Fibroblast of lung (primary cell): ENCODE results near the gene SLC34A1. TPM values are rescaled to one million over a fixed set of nuclear protein-coding genes. Genes with fewer than 3 reads are reported as not detected.

Experiments
- DNase-seq, 2 donors: peaks; one replicate each; pipeline versions ENCODE4 v3.0.0 to v3.0.0-alpha.2; 2010; ENCODE audit warnings: low read depth in 2 of 2
- H2AFZ ChIP-seq: 2 replicates; pipeline ENCODE4 v1.5.1; 2012; ENCODE audit warnings: low read length, control low read depth, inconsistent platforms
- H3K27ac ChIP-seq: 2 replicates; pipeline ENCODE4 v1.5.1; 2011; ENCODE audit warnings: low read length, control low read depth; ENCODE audit not compliant: insufficient read depth
- H3K27me3 ChIP-seq: 2 replicates; pipeline ENCODE4 v1.5.1; 2011; ENCODE audit warnings: mild to moderate bottlenecking, low read length; ENCODE audit not compliant: control insufficient read depth, insufficient read depth
- H3K36me3 ChIP-seq: 2 replicates; pipeline ENCODE4 v1.5.1; 2011; ENCODE audit warnings: low read length; ENCODE audit not compliant: control insufficient read depth, insufficient read depth
- H3K4me1 ChIP-seq: 2 replicates; pipeline ENCODE4 v1.5.1; 2011; ENCODE audit warnings: low read length; ENCODE audit not compliant: control insufficient read depth, insufficient read depth; ENCODE audit errors: extremely low read depth
- H3K4me2 ChIP-seq: 2 replicates; pipeline ENCODE4 v1.5.1; 2011; ENCODE audit warnings: low read length, control low read depth; ENCODE audit not compliant: insufficient read depth; ENCODE audit errors: extremely low read depth
- H3K4me3 ChIP-seq, 4 experiments: fragments of 200-600 bp in 1 of 4; sonication (generic) in 1 of 4; replicated peaks in 1 of 4; 2 replicates each; pipeline ENCODE4 v1.5.1; 2011 to 2016; ENCODE audit warnings: low read length in 4 of 4, low read depth in 3 of 4, mild to moderate bottlenecking in 3 of 4, control low read depth in 2 of 4, inconsistent platforms in 1 of 4, mixed read lengths in 1 of 4; ENCODE audit not compliant: insufficient read depth in 1 of 4; ENCODE audit errors: control extremely low read depth in 1 of 4
- H3K79me2 ChIP-seq: 2 replicates; pipeline ENCODE4 v1.5.1; 2012; ENCODE audit warnings: mild to moderate bottlenecking, low read length, inconsistent platforms; ENCODE audit not compliant: control insufficient read depth, insufficient read depth
- H3K9ac ChIP-seq: 2 replicates; pipeline ENCODE4 v1.5.1; 2011; ENCODE audit warnings: mild to moderate bottlenecking, low read length, control low read depth; ENCODE audit not compliant: insufficient read depth
- H3K9me3 ChIP-seq: 2 replicates; pipeline ENCODE4 v1.5.1; 2012; ENCODE audit warnings: low read depth, low read length; ENCODE audit not compliant: control insufficient read depth, insufficient read depth
- H4K20me1 ChIP-seq: 2 replicates; pipeline ENCODE4 v1.5.1; 2011; ENCODE audit warnings: low read length; ENCODE audit not compliant: control insufficient read depth, insufficient read depth; ENCODE audit errors: extremely low read depth
- EZH2 ChIP-seq: IDR thresholded peaks from 2 replicates; pipeline ENCODE4 v1.5.1; 2012; ENCODE audit warnings: low read length, control low read depth, mild to moderate bottlenecking; ENCODE audit errors: missing control alignments
- polyA plus RNA-seq, 2 donors: library from polyadenylated mRNA; depleted of rRNA in 1 of 2; stranded (reverse) in 1 of 2; unstranded in 1 of 2; fragments of >200 nt; gene quantifications; 2 replicates each; pipeline ENCODE4 v1.2.1, GENCODE V29; 2011 to 2012; ENCODE audit warnings: missing spikeins in 1 of 2
- total RNA-seq: library from RNA; depleted of rRNA; stranded (reverse); fragments of >200 nt; gene quantifications from 2 replicates; pipeline ENCODE4 v1.2.1, GENCODE V29; 2014
- TF ChIP-seq, protein P1 (sequence below), 2 donors: IDR thresholded peaks in 1 of 2; conservative IDR thresholded peaks in 1 of 2; 1 replicate in 1 of 2; 2 replicates in 1 of 2; pipeline ENCODE4 v1.5.1; 2011 to 2012; ENCODE audit warnings: low read length in 2 of 2, control low read depth in 1 of 2, inconsistent platforms in 1 of 2, low read depth in 1 of 2, mild to moderate bottlenecking in 1 of 2

The SLC34A1 gene
- total and polyA plus RNA-seq, 2 donors (not counting 1 experiment from before 2014, with no cell fraction given): not detected

DNA sequence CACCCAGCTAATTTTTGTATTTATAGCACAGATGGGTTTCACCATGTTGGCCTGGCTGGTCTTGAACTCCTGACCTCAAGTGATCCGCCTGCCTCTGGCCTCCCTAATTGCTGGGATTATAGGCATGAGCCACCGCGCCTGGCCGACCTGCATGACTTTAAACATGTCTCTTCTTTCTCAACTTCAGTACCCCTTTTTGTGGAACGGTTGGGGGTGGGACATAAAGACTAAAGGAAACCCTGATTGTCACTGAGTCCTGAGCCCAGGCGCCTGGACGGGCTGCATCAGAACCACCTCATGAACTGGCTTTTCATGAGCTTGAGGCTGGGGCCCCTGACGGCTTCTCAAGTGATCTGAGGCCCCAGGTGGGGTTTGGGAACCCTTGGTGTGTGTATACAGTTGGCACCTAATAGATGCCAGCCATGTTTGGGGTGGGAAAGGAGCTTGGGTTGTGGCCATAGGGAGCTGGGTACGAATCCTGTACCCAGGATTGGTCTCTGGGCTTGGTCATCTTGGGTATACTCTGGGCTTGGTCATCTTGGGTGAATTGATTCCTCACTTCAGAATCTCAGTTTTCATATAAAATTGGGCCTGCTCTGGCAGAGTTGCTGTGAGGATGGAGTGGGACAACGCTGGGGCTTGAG, 44.5 kb downstream of the SLC34A1 start:
- no peak overlapping the region for H3K4me2 ChIP-seq
- no peak overlapping the region for H3K9ac ChIP-seq

DNA sequence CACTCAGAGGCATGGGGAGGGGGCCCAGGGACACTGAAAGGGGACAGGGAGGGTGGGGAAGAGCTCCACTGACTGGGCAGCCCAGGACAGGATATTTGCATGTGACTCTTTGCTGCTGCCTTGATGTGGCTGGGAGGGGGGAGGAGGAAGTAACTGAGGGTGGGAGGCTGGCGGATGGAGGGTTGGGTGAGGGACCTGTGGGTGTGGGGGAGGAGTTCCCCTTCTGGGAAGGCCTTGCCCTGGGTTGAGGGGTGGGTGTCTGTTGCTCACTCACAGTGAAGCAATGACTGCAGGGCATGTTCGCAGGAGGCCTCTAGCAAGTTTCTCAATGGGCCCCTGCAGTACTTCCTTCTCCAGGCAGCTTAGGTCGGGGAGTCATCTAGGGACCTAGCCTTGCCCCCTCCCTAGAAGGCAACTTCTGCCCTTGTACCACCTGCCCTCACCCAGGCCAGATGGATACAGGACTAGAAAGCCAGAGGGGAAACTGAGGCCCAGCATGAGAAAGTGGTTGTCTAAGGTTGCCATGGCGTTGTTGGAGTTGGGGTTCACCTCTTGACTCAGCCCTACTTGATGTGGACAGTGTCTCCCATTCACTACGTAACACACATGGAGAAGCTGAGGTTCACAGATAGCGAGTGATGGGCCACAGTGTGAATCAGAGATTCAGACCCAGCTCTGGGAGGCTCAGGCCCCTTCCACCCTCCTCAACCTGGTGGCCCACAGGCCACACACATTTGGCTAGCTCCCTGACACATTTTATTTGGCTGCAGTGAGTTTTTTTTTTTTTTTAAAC, 45.2 kb downstream of the SLC34A1 start:
- TF ChIP-seq, protein P1, sequence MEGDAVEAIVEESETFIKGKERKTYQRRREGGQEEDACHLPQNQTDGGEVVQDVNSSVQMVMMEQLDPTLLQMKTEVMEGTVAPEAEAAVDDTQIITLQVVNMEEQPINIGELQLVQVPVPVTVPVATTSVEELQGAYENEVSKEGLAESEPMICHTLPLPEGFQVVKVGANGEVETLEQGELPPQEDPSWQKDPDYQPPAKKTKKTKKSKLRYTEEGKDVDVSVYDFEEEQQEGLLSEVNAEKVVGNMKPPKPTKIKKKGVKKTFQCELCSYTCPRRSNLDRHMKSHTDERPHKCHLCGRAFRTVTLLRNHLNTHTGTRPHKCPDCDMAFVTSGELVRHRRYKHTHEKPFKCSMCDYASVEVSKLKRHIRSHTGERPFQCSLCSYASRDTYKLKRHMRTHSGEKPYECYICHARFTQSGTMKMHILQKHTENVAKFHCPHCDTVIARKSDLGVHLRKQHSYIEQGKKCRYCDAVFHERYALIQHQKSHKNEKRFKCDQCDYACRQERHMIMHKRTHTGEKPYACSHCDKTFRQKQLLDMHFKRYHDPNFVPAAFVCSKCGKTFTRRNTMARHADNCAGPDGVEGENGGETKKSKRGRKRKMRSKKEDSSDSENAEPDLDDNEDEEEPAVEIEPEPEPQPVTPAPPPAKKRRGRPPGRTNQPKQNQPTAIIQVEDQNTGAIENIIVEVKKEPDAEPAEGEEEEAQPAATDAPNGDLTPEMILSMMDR (conservative IDR thresholded peaks at IDR 0.05 in 1 of 2, IDR thresholded peaks at IDR 0.05 in 1 of 2; ENCODE audit: low read depth in 1 of 2, low read length in 2 of 2): no peak
- TF ChIP-seq EZH2: no peak

More for the DNA sequence above, 44.5 kb downstream of the SLC34A1 start:
- Histone ChIP-seq H3K79me2 (peaks cover 21% of the 10 kb centered on the region), H3K4me1 (peaks cover 12% of the 10 kb centered on the region), H3K27me3 (no peaks in the 10 kb centered on the region), H3K27ac (no peak overlapping the region), H4K20me1 (no peaks in the 10 kb centered on the region), H2AFZ (no peak overlapping the region), H3K4me3 (no peak overlapping the region), H3K36me3 (peaks cover 21% of the 10 kb centered on the region), H3K9me3 (no peaks in the 10 kb centered on the region)
- no peak for DNase-seq
- TF ChIP-seq, protein P1 (conservative IDR thresholded peaks at IDR 0.05 in 1 of 2, IDR thresholded peaks at IDR 0.05 in 1 of 2; ENCODE audit: low read depth in 1 of 2, low read length in 2 of 2): no peak
- TF ChIP-seq EZH2: no peak

DNA sequence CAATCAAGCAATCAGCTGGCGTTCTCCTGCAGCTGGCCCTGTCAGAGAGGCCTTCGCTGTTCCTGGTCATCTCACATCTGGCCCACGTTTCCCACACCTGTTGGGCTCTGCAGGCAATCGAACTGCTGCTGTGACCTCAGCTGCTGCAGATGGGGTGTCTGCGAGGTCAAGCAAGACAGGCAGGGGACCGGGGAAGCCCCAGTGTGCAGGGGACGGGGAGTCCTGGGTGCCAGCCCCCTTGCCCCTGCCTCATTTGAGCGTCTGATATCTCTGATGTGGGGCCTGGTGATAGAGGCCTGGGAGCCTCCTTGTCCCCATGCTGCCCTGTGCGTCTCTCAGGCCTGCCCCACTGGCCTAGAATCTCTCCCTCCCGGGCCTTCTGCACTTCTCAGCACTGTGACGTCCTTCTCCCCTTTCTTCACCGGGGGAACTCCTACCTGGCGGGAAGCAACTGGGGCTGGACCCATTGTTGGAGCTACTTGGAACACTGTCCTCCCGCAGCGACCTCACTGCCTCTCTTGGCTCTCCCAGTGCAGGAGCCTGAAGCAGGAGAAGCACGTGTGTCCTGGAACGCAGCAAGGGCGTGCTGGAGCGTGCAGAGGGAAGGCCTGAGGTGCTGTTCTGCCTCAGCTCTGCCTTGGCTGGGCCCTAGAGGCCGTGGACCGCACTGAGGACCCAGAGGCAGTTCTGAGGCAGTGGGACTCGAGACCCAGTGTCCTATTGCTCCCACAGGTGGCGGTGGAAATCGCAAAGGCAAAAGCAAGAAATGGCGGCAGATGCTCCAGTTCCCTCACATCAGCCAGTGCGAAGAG, 46.1 kb downstream of the SLC34A1 start:
- Histone ChIP-seq H3K4me2 (no peak overlapping the region), H3K9me3 (no peaks in the 10 kb centered on the region), H3K4me3 (no peak overlapping the region), H3K4me1 (peaks cover 12% of the 10 kb centered on the region), H3K27me3 (no peaks in the 10 kb centered on the region), H3K9ac (no peak overlapping the region), H3K36me3 (peaks cover 29% of the 10 kb centered on the region), H2AFZ (no peak overlapping the region), H4K20me1 (no peaks in the 10 kb centered on the region), H3K27ac (no peak overlapping the region), H3K79me2 (peaks cover 21% of the 10 kb centered on the region)
- DNase-seq: no peak
- TF ChIP-seq, protein P1 (conservative IDR thresholded peaks at IDR 0.05 in 1 of 2, IDR thresholded peaks at IDR 0.05 in 1 of 2; ENCODE audit: low read depth in 1 of 2, low read length in 2 of 2): no peak
- TF ChIP-seq EZH2: no peak

More for the DNA sequence above, 45.2 kb downstream of the SLC34A1 start:
- H3K36me3 ChIP-seq: peaks cover 26% of the 10 kb centered on the region
- H3K27ac ChIP-seq: no peak overlapping the region
- no peak for DNase-seq
- H3K4me1 ChIP-seq: peaks cover 12% of the 10 kb centered on the region
- no peaks in the 10 kb centered on the region for H3K9me3 ChIP-seq
- peaks cover 21% of the 10 kb centered on the region for H3K79me2 ChIP-seq
- no peak overlapping the region for H3K4me3 ChIP-seq
- no peaks in the 10 kb centered on the region for H3K27me3 ChIP-seq
- H2AFZ ChIP-seq: no peak overlapping the region
- no peak overlapping the region for H3K4me2 ChIP-seq
- no peaks in the 10 kb centered on the region for H4K20me1 ChIP-seq
- no peak overlapping the region for H3K9ac ChIP-seq
